ENCODE data around the gene TBC1D30.

The TBC1D30 gene

DNA sequence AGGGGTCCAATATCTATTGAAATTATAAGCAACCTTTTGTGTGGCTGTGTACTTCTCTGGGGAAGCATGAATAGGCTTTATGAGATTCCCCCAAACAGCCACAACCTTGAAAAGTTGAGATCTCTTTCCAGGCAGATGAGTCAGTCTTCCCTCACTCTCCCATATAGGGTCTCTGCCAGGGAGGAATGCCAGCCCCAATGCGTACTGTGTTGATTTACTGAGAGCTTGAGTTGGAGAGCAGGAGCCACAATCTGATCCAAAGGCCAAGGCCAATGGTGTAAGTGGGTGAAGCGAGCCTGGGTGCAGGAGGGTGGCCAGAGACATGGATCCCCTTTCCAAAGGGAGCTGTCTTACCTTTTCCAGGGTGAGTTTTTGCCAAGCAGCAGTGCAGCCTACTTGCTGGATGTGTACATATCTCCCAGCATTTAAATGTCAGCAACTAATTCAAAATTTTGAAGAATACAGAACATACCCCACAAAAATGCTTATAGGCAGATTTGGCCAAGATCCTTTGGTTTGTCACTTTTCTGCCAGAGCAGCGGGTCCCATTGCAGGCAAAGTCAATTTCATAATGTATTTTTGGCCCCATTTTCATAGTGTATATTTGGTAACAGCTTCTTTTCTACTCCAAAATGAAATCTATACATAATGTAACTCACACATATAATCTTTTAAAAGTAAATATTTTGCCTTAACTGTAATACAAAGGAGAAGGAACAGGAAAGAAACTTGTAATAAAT, 88.2 kb downstream of the TBC1D30 start:
- peak; percentile 82 for DNase-seq

DNA sequence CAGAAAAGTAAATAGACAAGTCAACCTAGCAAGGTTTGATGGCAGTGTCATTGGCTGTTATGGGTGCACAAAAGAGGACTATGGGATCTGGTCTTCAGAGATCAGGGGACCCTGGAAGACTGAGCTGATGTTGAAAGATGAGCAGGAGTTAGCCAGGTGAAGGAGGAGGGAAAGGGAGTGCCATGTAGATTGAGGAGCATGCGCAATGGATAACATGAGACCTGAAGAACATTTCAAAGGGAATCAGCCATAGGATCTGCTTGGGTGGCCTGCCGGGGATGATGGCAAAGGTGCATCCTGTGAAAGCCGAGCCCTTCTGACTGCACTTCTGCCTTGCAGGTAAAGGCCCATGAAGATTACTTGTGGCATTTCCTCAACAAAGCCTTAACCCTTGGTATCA, 90.8 kb downstream of the TBC1D30 start:
- DNase-seq = no peak

DNA sequence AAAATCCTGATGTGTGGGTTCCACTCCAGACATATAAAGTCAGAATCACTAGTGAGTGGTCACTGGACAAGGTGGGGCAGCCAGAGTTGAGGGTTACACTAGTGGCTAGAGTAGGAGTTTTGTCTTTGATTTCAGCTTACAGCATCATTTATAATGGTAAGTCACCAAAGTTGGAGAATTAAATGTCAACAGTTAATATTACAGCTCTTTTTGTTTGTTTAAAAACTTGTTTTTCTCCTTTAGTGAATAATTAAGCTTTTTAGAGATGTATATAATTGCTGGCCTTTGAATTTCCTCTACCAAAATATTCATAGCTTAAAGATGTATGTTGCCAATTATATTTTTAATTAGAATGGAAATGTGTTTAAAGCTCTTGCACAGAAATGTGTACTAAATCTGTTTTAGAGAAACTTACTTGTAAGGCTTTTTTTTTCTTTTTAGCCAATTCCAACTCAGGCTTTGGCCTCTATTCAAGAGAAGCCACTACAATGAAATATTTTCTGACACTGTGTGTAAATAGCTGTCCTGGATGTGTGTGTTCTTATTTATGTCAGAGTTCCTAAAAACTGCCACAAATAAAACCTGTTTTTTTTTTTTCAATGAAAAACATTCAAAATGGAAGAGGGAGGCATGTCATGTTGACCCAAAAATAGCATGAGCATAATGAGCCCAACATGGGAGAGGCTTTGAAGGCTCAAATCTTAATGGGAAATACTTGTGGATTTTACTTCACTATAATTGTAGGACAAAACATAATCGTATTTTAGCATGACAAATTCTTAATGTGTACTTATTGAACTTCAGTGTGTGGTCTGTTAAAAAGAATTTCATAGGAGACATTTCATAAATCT, 92.2 kb downstream of the TBC1D30 start:
- no peak for DNase-seq

DNA sequence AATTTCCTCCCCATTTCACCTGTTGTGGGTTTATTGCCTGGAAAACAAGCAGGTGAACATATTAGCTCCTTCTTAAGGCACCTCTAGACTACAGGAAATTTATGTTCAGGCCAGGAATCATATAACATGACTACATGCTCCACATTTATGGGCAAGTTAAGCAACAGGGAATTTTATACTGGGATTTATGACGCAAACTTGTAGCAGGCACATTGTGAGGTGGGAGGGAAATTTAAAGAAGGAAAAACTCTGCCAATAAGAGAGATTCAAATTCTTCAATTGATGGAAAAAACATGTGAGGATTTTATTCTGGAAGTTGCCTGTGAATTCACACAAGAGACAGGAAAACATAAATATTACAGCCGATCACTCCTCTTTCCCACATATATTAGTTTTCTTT, 93.9 kb downstream of the TBC1D30 start:
- DNase-seq = no peak

DNA sequence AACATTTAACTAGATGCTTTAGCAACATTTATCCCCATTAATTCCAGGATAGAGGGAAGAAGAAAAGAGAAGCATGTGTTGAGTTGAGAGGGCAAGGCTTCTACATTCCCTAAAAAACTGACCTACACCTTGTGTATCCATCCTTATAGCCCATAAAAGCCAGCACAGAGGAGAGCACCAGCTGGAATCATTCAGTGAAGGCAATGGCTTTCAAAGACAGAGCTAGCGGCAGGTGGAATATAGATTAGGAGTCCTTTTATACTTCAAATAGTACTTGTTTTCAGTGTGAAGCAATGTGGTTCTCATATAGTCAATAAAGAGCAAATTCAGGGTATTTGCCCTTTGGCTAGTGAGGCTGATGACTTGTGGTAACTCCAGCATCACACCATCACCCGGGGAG, 94.4 kb downstream of the TBC1D30 start:
- no peak for DNase-seq

DNA sequence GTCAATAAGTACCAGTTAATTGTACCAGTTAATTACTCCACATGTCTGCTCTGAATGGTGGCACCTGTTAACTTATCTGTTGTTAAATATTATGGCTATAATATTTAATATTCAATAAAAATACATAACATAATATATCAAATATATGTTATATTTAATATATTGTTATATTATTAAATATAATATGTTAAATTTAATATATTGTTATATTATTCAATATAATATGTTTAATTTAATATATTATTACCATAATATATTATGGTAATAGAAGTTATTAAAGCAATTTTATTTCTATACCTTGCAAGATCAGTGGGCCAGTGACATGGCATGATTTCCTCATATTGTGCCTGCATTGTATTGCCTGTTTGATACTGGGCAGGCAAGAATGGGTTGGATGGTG, 98.4 kb downstream of the TBC1D30 start:
- no peak for DNase-seq

DNA sequence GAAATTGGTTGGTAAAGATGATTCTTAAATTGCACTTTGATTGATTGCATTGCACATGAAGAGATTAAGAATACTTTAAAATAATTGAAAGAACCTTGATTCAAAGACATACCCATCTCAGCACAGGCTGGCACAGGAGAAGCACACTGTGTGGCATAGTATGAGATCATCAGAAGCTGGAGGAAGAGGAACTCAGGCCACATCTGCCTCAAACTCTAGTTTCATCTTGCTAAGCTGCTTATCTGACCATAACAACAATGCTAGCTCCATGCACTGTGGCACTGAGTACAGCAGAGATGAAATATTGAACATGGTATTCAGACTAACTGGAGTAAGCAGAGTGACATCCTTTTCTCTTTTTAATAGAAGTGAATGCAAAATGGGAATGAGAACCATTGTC, 99.1 kb downstream of the TBC1D30 start:
- DNase-seq = no peak

Measured in right hindlimb (tissue), 1 donor.